HG02678 (cell line): ENCODE measurements around the gene TEX29.

Experiments used
- ATAC-seq: cut with Tn5 transposase; IDR thresholded peaks from one replicate; pipeline ENCODE4 v1.9.1; 2021; ENCODE audit warnings: mild to moderate bottlenecking, moderate library complexity; ENCODE audit not compliant: unreplicated experiment

The TEX29 gene

GRCh38 chr13:111389621-111390521 lies 69.4 kb downstream of the TEX29 start:
- no peak for ATAC-seq

GRCh38 chr13:111390522-111391270 lies 70.3 kb downstream of the TEX29 start:
- ATAC-seq: no peak

- no peak for ATAC-seq
Observed at GRCh38 chr13:111392486-111392885, 72.0 kb downstream of the TEX29 start.

- ATAC-seq: no peak
Observed at GRCh38 chr13:111393221-111393790, 72.9 kb downstream of the TEX29 start.
